GM23248 (cell line): ENCODE measurements around the gene DZIP1L. TPM values are rescaled to one million over a fixed set of nuclear protein-coding genes. Genes with fewer than 3 reads are reported as not detected.
A peak's percentile ranks its signal among the peaks of the same experiment; 100 is the strongest.
"Not testable (repeated sequence)": the region's sequence is repeated elsewhere in the genome, so short reads cannot be mapped to it uniquely, and the experiment has no call there.

Source experiments
- DNase-seq: peaks from one replicate; pipeline ENCODE4 v3.0.0-alpha.2; 2015
- H2AFZ ChIP-seq: fragments of 200-600 bp; sonication (generic); 2 replicates; pipeline ENCODE4 v1.6.1; 2016; ENCODE audit warnings: antibody characterized with exemption
- H3F3A ChIP-seq: fragments of 200-600 bp; sonication (generic); 2 replicates; pipeline ENCODE4 v1.6.1; 2016; ENCODE audit warnings: mild to moderate bottlenecking, antibody characterized with exemption, mixed run types; ENCODE audit not compliant: insufficient read depth
- H3K27ac ChIP-seq: fragments of 200-600 bp; sonication (generic); 2 replicates; pipeline ENCODE4 v1.5.1; 2016; ENCODE audit warnings: mild to moderate bottlenecking
- H3K27me3 ChIP-seq: fragments of 200-600 bp; sonication (generic); replicated peaks from 2 replicates; pipeline ENCODE4 v1.6.1; 2016; ENCODE audit warnings: mild to moderate bottlenecking; ENCODE audit not compliant: insufficient read depth
- H3K36me3 ChIP-seq: fragments of 200-600 bp; sonication (generic); 2 replicates; pipeline ENCODE4 v1.6.1; 2016; ENCODE audit warnings: low read depth, mild to moderate bottlenecking
- H3K4me1 ChIP-seq: fragments of 200-600 bp; sonication (generic); 2 replicates; pipeline ENCODE4 v1.6.1; 2016; ENCODE audit warnings: mild to moderate bottlenecking; ENCODE audit not compliant: insufficient read depth
- H3K4me2 ChIP-seq: fragments of 200-600 bp; sonication (generic); one replicate; pipeline ENCODE4 v1.6.1; 2016; ENCODE audit warnings: mild to moderate bottlenecking; ENCODE audit not compliant: unreplicated experiment
- H3K4me3 ChIP-seq: fragments of 200-600 bp; sonication (generic); 2 replicates; pipeline ENCODE4 v1.5.1; 2016; ENCODE audit warnings: mild to moderate bottlenecking
- H3K79me2 ChIP-seq: fragments of 200-600 bp; sonication (generic); 2 replicates; pipeline ENCODE4 v1.6.1; 2016; ENCODE audit warnings: mild to moderate bottlenecking; ENCODE audit not compliant: insufficient read depth
- H3K9ac ChIP-seq: fragments of 200-600 bp; sonication (generic); 2 replicates; pipeline ENCODE4 v1.6.1; 2016; ENCODE audit warnings: mild to moderate bottlenecking
- H3K9me2 ChIP-seq: fragments of 200-600 bp; sonication (generic); 2 replicates; pipeline ENCODE4 v1.6.1; 2016; ENCODE audit warnings: mixed run types, mild to moderate bottlenecking, moderate library complexity; ENCODE audit not compliant: insufficient read depth
- H3K9me3 ChIP-seq: fragments of 200-600 bp; sonication (generic); one replicate; pipeline ENCODE4 v1.6.1; 2017; ENCODE audit warnings: low read depth
- H4K20me1 ChIP-seq: fragments of 200-600 bp; sonication (generic); 2 replicates; pipeline ENCODE4 v1.6.0; 2016; ENCODE audit not compliant: insufficient read depth
- EZH2 ChIP-seq: fragments of 200-600 bp; sonication (generic); IDR thresholded peaks from 2 replicates; pipeline ENCODE4 v1.6.1; 2018; ENCODE audit warnings: antibody characterized with exemption, mild to moderate bottlenecking; ENCODE audit not compliant: insufficient read depth, poor library complexity, severe bottlenecking
- EZH2phosphoT487 ChIP-seq: fragments of 200-600 bp; sonication (generic); IDR thresholded peaks from 2 replicates; pipeline ENCODE4 v1.6.1; 2018; ENCODE audit warnings: antibody characterized with exemption, moderate library complexity, mild to moderate bottlenecking, low read depth; ENCODE audit not compliant: insufficient read depth
- WGBS, 2 experiments: methylation state at CpG; one replicate each; pipeline ENCODE4 v1.1.6; 2015 to 2017; ENCODE audit warnings: low lambda C conversion rate in 2 of 2, low coverage in 1 of 2; ENCODE audit errors: missing lambda C conversion rate in 2 of 2; 5-methylcytosine and 5-hydroxymethylcytosine counted together
- in situ Hi-C: fragments of 300-500 bp; cut with MboI; formaldehyde crosslinking; loops from 2 replicates; pipeline ENCODE4 v1.15.0; 2020
- polyA plus RNA-seq: library from polyadenylated mRNA; unstranded; fragments of >200 nt; fragmentation: Nextera tagmentation; extraction: Ambion mirVana; gene quantifications from 2 replicates; pipeline ENCODE4 v1.2.1, GENCODE V29; 2016
- total RNA-seq: library from RNA; depleted of rRNA; stranded (reverse); fragments of >200 nt; shearing (Covaris generic); gene quantifications from 2 replicates; pipeline ENCODE4 v1.2.3, GENCODE V29; 2014

Gene DZIP1L
- total and polyA plus RNA-seq, 2 experiments from 2014 or later = 11.1 to 19.8 TPM

- Histone ChIP-seq H3K27ac (no peak overlapping the region), H3F3A (peaks cover 22% of the 10 kb centered on the region), H2AFZ (no peak overlapping the region), H4K20me1 (no peaks in the 10 kb centered on the region), H3K36me3 (peaks cover 20% of the 10 kb centered on the region), H3K27me3 (no peaks in the 10 kb centered on the region), H3K9ac (no peak overlapping the region), H3K9me2 (no peaks in the 10 kb centered on the region), H3K9me3 (no peaks in the 10 kb centered on the region), H3K4me3 (no peak overlapping the region), H3K79me2 (peaks cover 52% of the 10 kb centered on the region), H3K4me1 (peaks cover 3% of the 10 kb centered on the region), H3K4me2 (no peak overlapping the region)
- no peak for DNase-seq
- WGBS, 2 experiments = 79 to 82% methylated on average over 12 of the region's 12 CpGs
- no peak for TF ChIP-seq EZH2phosphoT487
- TF ChIP-seq EZH2 = no peak
- in situ Hi-C loops = no loop called here
These were observed 17.9 kb downstream of the DZIP1L start for GRCh38 chr3:138097192-138098172.

- Histone ChIP-seq H2AFZ (no peak overlapping the region), H3K4me1 (peaks cover 22% of the 10 kb centered on the region), H3K9me3 (no peaks in the 10 kb centered on the region), H3K4me3 (no peak overlapping the region), H3K27me3 (no peaks in the 10 kb centered on the region), H3K36me3 (peaks cover 20% of the 10 kb centered on the region), H3K9me2 (no peaks in the 10 kb centered on the region), H3K4me2 (no peak overlapping the region), H3K9ac (no peak overlapping the region), H3K27ac (no peak overlapping the region), H4K20me1 (no peaks in the 10 kb centered on the region), H3F3A (peaks cover 43% of the 10 kb centered on the region), H3K79me2 (peaks cover 21% of the 10 kb centered on the region)
- no peak for TF ChIP-seq EZH2phosphoT487
- no peak for TF ChIP-seq EZH2
- in situ Hi-C loops = no loop called here
- DNase-seq = no peak
- WGBS, 2 experiments = 49 to 50% methylated on average over 2 of the region's 2 CpGs
These were observed 21.7 kb downstream of the DZIP1L start for GRCh38 chr3:138093721-138094120.

- no peak overlapping the region for H3K9ac ChIP-seq
- 50 to 54% methylated on average over 2 of the region's 2 CpGs for WGBS, 2 experiments
- no peak overlapping the region for H2AFZ ChIP-seq
- H3K27me3 ChIP-seq = no peaks in the 10 kb centered on the region
- no peaks in the 10 kb centered on the region for H3K9me2 ChIP-seq
- in situ Hi-C loops = no loop called here
- peaks cover 30% of the 10 kb centered on the region for H3K36me3 ChIP-seq
- H3K4me2 ChIP-seq = peak overlapping the region; percentile 3
- H3F3A ChIP-seq = peaks cover 45% of the 10 kb centered on the region
- H3K4me3 ChIP-seq = no peak overlapping the region
- peak; percentile 78 for DNase-seq
- TF ChIP-seq EZH2phosphoT487 = no peak
- no peak for TF ChIP-seq EZH2
- no peaks in the 10 kb centered on the region for H3K9me3 ChIP-seq
- H4K20me1 ChIP-seq = no peaks in the 10 kb centered on the region
- H3K79me2 ChIP-seq = peaks cover 9% of the 10 kb centered on the region; the same call in 1 of the 2 replicates
- H3K4me1 ChIP-seq = peaks cover 27% of the 10 kb centered on the region
- H3K27ac ChIP-seq = peak overlapping the region; percentile 68
These were observed 23.4 kb downstream of the DZIP1L start for GRCh38 chr3:138092023-138092422.

- no peaks in the 10 kb centered on the region for H4K20me1 ChIP-seq
- no peak overlapping the region for H3K4me3 ChIP-seq
- peaks cover 27% of the 10 kb centered on the region for H3K4me1 ChIP-seq
- peaks cover 26% of the 10 kb centered on the region for H3K36me3 ChIP-seq
- DNase-seq = peak; percentile 89
- peak overlapping the region; percentile 24 for H3K9ac ChIP-seq
- H3K27ac ChIP-seq = peak overlapping the region; percentile 79
- H3F3A ChIP-seq = peaks cover 46% of the 10 kb centered on the region
- no peak for TF ChIP-seq EZH2phosphoT487
- TF ChIP-seq EZH2 = no peak
- H3K9me2 ChIP-seq = no peaks in the 10 kb centered on the region
- WGBS, 2 experiments = 19 to 23% methylated on average over 3 of the region's 3 CpGs
- peak overlapping the region; percentile 50 for H3K4me2 ChIP-seq
- no peaks in the 10 kb centered on the region for H3K9me3 ChIP-seq
- no peaks in the 10 kb centered on the region; the same call in 1 of the 2 replicates for H3K79me2 ChIP-seq
- in situ Hi-C loops = no loop called here
- no peak overlapping the region for H2AFZ ChIP-seq
- H3K27me3 ChIP-seq = no peaks in the 10 kb centered on the region
These were observed 26.3 kb downstream of the DZIP1L start for GRCh38 chr3:138089091-138089490.

- H3K9ac ChIP-seq, H3K4me3 ChIP-seq, H3K4me2 ChIP-seq, H2AFZ ChIP-seq, H3K79me2 ChIP-seq, H3K9me3 ChIP-seq, H4K20me1 ChIP-seq, H3K27me3 ChIP-seq, H3K9me2 ChIP-seq, in situ Hi-C loops, H3K27ac ChIP-seq, DNase-seq: not testable (repeated sequence)
- peaks cover 59% of the 10 kb centered on the region for H3F3A ChIP-seq
- H3K36me3 ChIP-seq = peaks cover 24% of the 10 kb centered on the region
- peaks cover 49% of the 10 kb centered on the region for H3K4me1 ChIP-seq
- 82 to 100% methylated on average over 1 of the region's 3 CpGs for WGBS, 2 experiments
These were observed 29.7 kb downstream of the DZIP1L start for GRCh38 chr3:138085745-138086144.
